Measurements from ENCODE around the gene HAND2. TPM values are rescaled to one million over a fixed set of nuclear protein-coding genes. Genes with fewer than 3 reads are reported as not detected.

The HAND2 gene
- total RNA-seq (under 1 TPM; 0.15 to 0.77 TPM), polyA plus RNA-seq (under 1 TPM; 0.06 to 0.28 TPM)
- long read RNA-seq, donor 1, result 0 reads
- long read RNA-seq, donor 2, result 0 reads
- long read RNA-seq, donor 3, result 0 reads
- long read RNA-seq, donor 4, result 0 reads
- long read RNA-seq, donor 5, result 0 reads

DNA sequence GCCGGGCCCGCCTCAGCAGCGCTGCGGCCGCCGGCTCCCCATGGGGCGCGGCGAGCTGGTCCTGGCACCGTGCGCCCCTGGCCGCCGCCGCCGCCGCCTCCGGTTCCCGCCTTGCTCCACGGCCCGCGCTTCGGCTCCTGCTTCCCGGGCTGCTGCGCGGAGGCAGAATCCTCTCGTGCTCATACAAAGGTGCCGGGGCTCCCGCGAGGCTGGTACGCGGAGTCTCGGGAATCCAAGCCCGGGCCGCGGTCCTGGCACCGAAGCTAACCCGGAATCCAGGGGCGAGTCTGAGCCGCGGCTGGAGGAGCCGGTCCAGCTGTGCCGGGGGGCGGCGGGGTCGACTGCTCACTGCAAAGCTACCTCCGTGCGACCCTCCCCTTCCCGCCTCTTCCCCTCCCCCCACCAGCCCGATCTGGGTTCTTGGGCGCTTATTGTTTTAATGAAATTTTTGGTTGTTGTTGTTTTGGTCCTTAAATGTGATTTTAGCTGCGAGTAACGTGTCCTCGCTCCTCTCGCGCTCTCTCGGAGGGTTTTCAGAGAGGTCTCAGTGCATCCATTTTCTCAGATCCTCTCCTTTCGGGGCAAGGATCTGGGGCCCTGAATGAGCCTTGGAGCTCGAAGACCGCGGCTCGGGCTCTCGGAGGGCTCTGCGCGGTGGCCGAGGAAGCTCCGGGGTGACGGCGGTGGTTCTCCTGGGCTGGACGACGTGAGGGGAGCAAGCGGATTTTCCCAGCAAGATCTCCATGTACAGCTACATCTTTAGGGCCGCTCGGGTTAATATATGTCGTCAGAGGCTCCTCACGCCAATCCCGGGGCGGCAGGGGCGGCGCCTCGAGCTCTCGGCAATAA lies at the start of gene HAND2:
Gene HAND2 (minus strand): TSS at position 753 of the 849 bp plus-strand sequence. CDS start 940 bp downstream, outside the sequence.
- Histone ChIP-seq H3K9ac (ENCODE audit: insufficient read depth in 1 of 2, low read length in 2 of 2) (no peak within 1 kb of the TSS), H3K36me3 (ENCODE audit: control insufficient read depth in 4 of 4, insufficient read depth in 4 of 4, low read length in 4 of 4) (no peaks in the 10 kb centered on the region), H3K4me1 (ENCODE audit: control insufficient read depth in 5 of 5, insufficient read depth in 5 of 5, low read length in 5 of 5) (peaks cover 0 to 19% (median 4%) of the 10 kb centered on the region in 5 donors), H3K27ac (ENCODE audit: low read depth in 1 of 2, low read length in 1 of 2) (peak within 1 kb of the TSS in 1 of 2 donors; percentile 99), H3K9me3 (ENCODE audit: control insufficient read depth in 4 of 4, insufficient read depth in 3 of 4, low read length in 3 of 4) (peaks cover 0 to 36% (median 0%) of the 10 kb centered on the region in 4 donors), H3K27me3 (ENCODE audit: control insufficient read depth in 3 of 3, insufficient read depth in 3 of 3, low read length in 2 of 3) (peaks cover 18 to 90% (median 90%) of the 10 kb centered on the region in 3 donors), H3K4me3 (no peak within 1 kb of the TSS)
- WGBS, 2 donors, result 2 to 3% methylated on average over 71 to 81 of the region's 81 CpGs
- DNase-seq (peak; percentile 63 to 75 (median 74)), ATAC-seq (ENCODE audit: insufficient read depth, low FRiP score) (no peak)
- TF ChIP-seq, protein P1, sequence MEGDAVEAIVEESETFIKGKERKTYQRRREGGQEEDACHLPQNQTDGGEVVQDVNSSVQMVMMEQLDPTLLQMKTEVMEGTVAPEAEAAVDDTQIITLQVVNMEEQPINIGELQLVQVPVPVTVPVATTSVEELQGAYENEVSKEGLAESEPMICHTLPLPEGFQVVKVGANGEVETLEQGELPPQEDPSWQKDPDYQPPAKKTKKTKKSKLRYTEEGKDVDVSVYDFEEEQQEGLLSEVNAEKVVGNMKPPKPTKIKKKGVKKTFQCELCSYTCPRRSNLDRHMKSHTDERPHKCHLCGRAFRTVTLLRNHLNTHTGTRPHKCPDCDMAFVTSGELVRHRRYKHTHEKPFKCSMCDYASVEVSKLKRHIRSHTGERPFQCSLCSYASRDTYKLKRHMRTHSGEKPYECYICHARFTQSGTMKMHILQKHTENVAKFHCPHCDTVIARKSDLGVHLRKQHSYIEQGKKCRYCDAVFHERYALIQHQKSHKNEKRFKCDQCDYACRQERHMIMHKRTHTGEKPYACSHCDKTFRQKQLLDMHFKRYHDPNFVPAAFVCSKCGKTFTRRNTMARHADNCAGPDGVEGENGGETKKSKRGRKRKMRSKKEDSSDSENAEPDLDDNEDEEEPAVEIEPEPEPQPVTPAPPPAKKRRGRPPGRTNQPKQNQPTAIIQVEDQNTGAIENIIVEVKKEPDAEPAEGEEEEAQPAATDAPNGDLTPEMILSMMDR (IDR thresholded peaks at IDR 0.05; ENCODE audit: control extremely low read depth, extremely low read depth), result no peak

- 55 to 73% methylated on average over 7 of the region's 7 CpGs for WGBS, 2 donors
- DNase-seq (no peak), ATAC-seq (ENCODE audit: insufficient read depth, low FRiP score) (no peak)
- H3K36me3 ChIP-seq (ENCODE audit: control insufficient read depth in 4 of 4, insufficient read depth in 4 of 4, low read length in 4 of 4), result no peaks in the 10 kb centered on the region
- peaks cover 0 to 8% (median 3%) of the 10 kb centered on the region in 3 donors for H3K27me3 ChIP-seq (ENCODE audit: control insufficient read depth in 3 of 3, insufficient read depth in 3 of 3, low read length in 2 of 3)
- no peak overlapping the region for H3K9ac ChIP-seq (ENCODE audit: insufficient read depth in 1 of 2, low read length in 2 of 2)
- TF ChIP-seq, protein P1 (IDR thresholded peaks at IDR 0.05; ENCODE audit: control extremely low read depth, extremely low read depth), result no peak
- peaks cover 0 to 1% (median 0%) of the 10 kb centered on the region in 4 donors for H3K9me3 ChIP-seq (ENCODE audit: control insufficient read depth in 4 of 4, insufficient read depth in 3 of 4, low read length in 3 of 4)
- H3K27ac ChIP-seq (ENCODE audit: low read depth in 1 of 2, low read length in 1 of 2), result peak overlapping the region in 1 of 2 donors; percentile 60
- H3K4me3 ChIP-seq, result no peak overlapping the region
- H3K4me1 ChIP-seq (ENCODE audit: control insufficient read depth in 5 of 5, insufficient read depth in 5 of 5, low read length in 5 of 5), result peaks cover 0 to 7% (median 0%) of the 10 kb centered on the region in 5 donors
Measured at GRCh38 chr4:173578956-173579355, 48.9 kb upstream of the HAND2 start.

DNA sequence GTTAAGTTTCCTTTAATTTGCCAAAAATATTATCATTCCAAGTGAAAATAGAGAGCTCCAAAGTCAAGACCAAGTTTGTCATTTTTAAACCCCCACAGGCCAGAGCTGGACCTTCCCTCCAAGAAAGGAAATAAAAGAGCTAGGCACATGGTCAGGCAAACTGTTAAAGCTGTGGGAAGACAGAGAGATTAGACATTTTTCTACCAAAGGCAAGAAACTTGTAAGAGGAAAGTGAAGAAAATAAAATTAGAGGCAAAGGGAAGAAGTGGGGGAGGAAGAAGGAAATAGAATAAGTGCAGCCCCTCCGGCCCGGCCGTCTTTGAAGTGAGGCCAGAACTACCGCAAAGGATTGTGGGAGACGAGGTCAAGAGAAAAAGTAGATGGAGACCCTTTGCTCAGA lies 47.9 kb upstream of the HAND2 start:
- 67 to 84% methylated on average over 5 of the region's 5 CpGs for WGBS, 2 donors
- peaks cover 0 to 4% (median 0%) of the 10 kb centered on the region in 4 donors for H3K9me3 ChIP-seq (ENCODE audit: control insufficient read depth in 4 of 4, insufficient read depth in 3 of 4, low read length in 3 of 4)
- H3K27ac ChIP-seq (ENCODE audit: low read depth in 1 of 2, low read length in 1 of 2), result peak overlapping the region in 1 of 2 donors; percentile 22
- H3K27me3 ChIP-seq (ENCODE audit: control insufficient read depth in 3 of 3, insufficient read depth in 3 of 3, low read length in 2 of 3), result peaks cover 0 to 8% (median 3%) of the 10 kb centered on the region in 3 donors
- H3K9ac ChIP-seq (ENCODE audit: insufficient read depth in 1 of 2, low read length in 2 of 2), result no peak overlapping the region
- no peak for ATAC-seq (ENCODE audit: insufficient read depth, low FRiP score)
- H3K4me1 ChIP-seq (ENCODE audit: control insufficient read depth in 5 of 5, insufficient read depth in 5 of 5, low read length in 5 of 5), result peaks cover 0 to 7% (median 0%) of the 10 kb centered on the region in 5 donors
- TF ChIP-seq, protein P1 (IDR thresholded peaks at IDR 0.05; ENCODE audit: control extremely low read depth, extremely low read depth), result no peak
- no peak overlapping the region for H3K4me3 ChIP-seq
- no peak for DNase-seq
- no peaks in the 10 kb centered on the region for H3K36me3 ChIP-seq (ENCODE audit: control insufficient read depth in 4 of 4, insufficient read depth in 4 of 4, low read length in 4 of 4)
